Testis (tissue), 3 donors: ENCODE results near the gene SLF2. TPM values are rescaled to one million over a fixed set of nuclear protein-coding genes. Genes with fewer than 3 reads are reported as not detected.

ENCODE experiments used
- DNase-seq: peaks from one replicate; pipeline ENCODE4 v3.0.0-alpha.2; 2019
- H3K27ac ChIP-seq, 2 donors: fragments of 200-600 bp; sonication (generic); one replicate each; pipeline ENCODE4 v1.5.1; 2019
- H3K27me3 ChIP-seq: fragments of 200-600 bp; sonication (generic); one replicate; pipeline ENCODE4 v1.5.1; 2019
- H3K36me3 ChIP-seq: fragments of 200-600 bp; sonication (generic); one replicate; pipeline ENCODE4 v1.5.1; 2017; ENCODE audit warnings: low read depth; ENCODE audit errors: missing control alignments
- H3K4me1 ChIP-seq: fragments of 200-600 bp; sonication (generic); one replicate; pipeline ENCODE4 v1.5.1; 2019
- H3K4me3 ChIP-seq, 2 donors: fragments of 200-600 bp; sonication (generic); one replicate each; pipeline ENCODE4 v1.5.1; 2017 to 2019
- H3K9me3 ChIP-seq: fragments of 200-600 bp; sonication (generic); one replicate; pipeline ENCODE4 v1.5.1; 2017
- CTCF ChIP-seq, 3 experiments: fragments of 450-650 bp in 2 of 3; fragments of 200-600 bp in 1 of 3; sonication (generic) in 1 of 3; IDR thresholded peaks; one replicate each; pipeline ENCODE4 v1.5.1; 2016 to 2019; ENCODE audit warnings: antibody characterized with exemption in 3 of 3, mild to moderate bottlenecking in 2 of 3, moderate library complexity in 1 of 3
- POLR2A ChIP-seq: fragments of 450-650 bp; IDR thresholded peaks from one replicate; pipeline ENCODE4 v1.6.1; 2017; ENCODE audit warnings: antibody characterized with exemption, mild to moderate bottlenecking, moderate library complexity
- WGBS, 2 donors: methylation state at CpG; one replicate each; pipeline ENCODE4 v1.1.5; 2018; 5-methylcytosine and 5-hydroxymethylcytosine counted together
- intact Hi-C: fragments of 100-400 bp; cut with DNase I; formaldehyde crosslinking; loops from one replicate; pipeline ENCODE4 v1.15.1; 2023; ENCODE audit warnings: low total_unique reads
- polyA plus RNA-seq: library from polyadenylated mRNA; stranded (reverse); fragments of 350-450 nt; fragmentation: Illumina TruSeq; extraction: RNeasy Lipid Tissue Mini Kit (QIAGEN cat#74804); gene quantifications from one replicate; pipeline ENCODE4 v1.2.3, GENCODE V29; 2014; ENCODE audit warnings: low read depth, low replicate concordance; ENCODE audit not compliant: insufficient read depth
- total RNA-seq, 2 donors: library from RNA; depleted of rRNA; stranded (reverse); fragments of >200 nt; gene quantifications; one replicate each; pipeline ENCODE4 v1.2.3, GENCODE V29; 2016

SLF2 gene
- total and polyA plus RNA-seq, 3 donors from 2014 or later, result 42.6 to 171 (median 150) TPM

- 76 to 95% methylated on average over 4 of the region's 4 CpGs for WGBS, 2 donors
- no peaks in the 10 kb centered on the region for H3K4me1 ChIP-seq
- no peak overlapping the region for H3K27ac ChIP-seq
- no peaks in the 10 kb centered on the region for H3K27me3 ChIP-seq
- TF ChIP-seq CTCF (IDR thresholded peaks at IDR 0.05) (no peak), POLR2A (no peak)
- no peaks in the 10 kb centered on the region for H3K9me3 ChIP-seq
- no peak for DNase-seq
- intact Hi-C loops, result no loop called here
- no peaks in the 10 kb centered on the region for H3K36me3 ChIP-seq
- H3K4me3 ChIP-seq, result no peak overlapping the region
Observed at GRCh38 chr10:100869399-100869798, 43.4 kb upstream of the SLF2 start.

- intact Hi-C loops, result no loop called here
- Histone ChIP-seq H3K27ac (no peak overlapping the region), H3K9me3 (no peaks in the 10 kb centered on the region), H3K4me1 (no peaks in the 10 kb centered on the region), H3K36me3 (no peaks in the 10 kb centered on the region), H3K4me3 (no peak overlapping the region), H3K27me3 (no peaks in the 10 kb centered on the region)
- peak; percentile 71 for DNase-seq
- TF ChIP-seq CTCF (IDR thresholded peaks at IDR 0.05) (peak in 2 of 3 experiments; percentile 38 to 43), POLR2A (no peak)
- WGBS, 2 donors, result 54 to 72% methylated on average over 8 to 11 of the region's 11 CpGs
Observed at GRCh38 chr10:100872034-100872791, 40.5 kb upstream of the SLF2 start.

- Histone ChIP-seq H3K4me3 (no peak overlapping the region), H3K4me1 (no peaks in the 10 kb centered on the region), H3K9me3 (no peaks in the 10 kb centered on the region), H3K27ac (no peak overlapping the region), H3K27me3 (no peaks in the 10 kb centered on the region), H3K36me3 (no peaks in the 10 kb centered on the region)
- DNase-seq, result no peak
- TF ChIP-seq CTCF (IDR thresholded peaks at IDR 0.05), result no peak
- no peak for TF ChIP-seq POLR2A
- intact Hi-C loops, result no loop called here
- 78 to 79% methylated on average over 4 to 7 of the region's 7 CpGs for WGBS, 2 donors
Observed at GRCh38 chr10:100873146-100873826, 39.5 kb upstream of the SLF2 start.

GRCh38 chr10:100873827-100874326 is 38.9 kb upstream of the SLF2 start:
- no peak overlapping the region for H3K4me3 ChIP-seq
- no peaks in the 10 kb centered on the region for H3K4me1 ChIP-seq
- intact Hi-C loops, result no loop called here
- TF ChIP-seq CTCF (IDR thresholded peaks at IDR 0.05), result no peak
- TF ChIP-seq POLR2A, result no peak
- no peaks in the 10 kb centered on the region for H3K36me3 ChIP-seq
- no peak for DNase-seq
- H3K27me3 ChIP-seq, result no peaks in the 10 kb centered on the region
- 87 to 90% methylated on average over 9 to 14 of the region's 14 CpGs for WGBS, 2 donors
- no peaks in the 10 kb centered on the region for H3K9me3 ChIP-seq
- H3K27ac ChIP-seq, result no peak overlapping the region
